GM10847 (cell line): Measurements from ENCODE around the gene PCSK6.

Experiments
- POLR2A ChIP-seq: IDR thresholded peaks from 2 replicates; pipeline ENCODE4 v1.6.1; 2011; ENCODE audit not compliant: insufficient read length; ENCODE audit errors: extremely low read depth

PCSK6 gene

GRCh38 chr15:101387574-101387973 lies 101.9 kb downstream of the PCSK6 start:
- TF ChIP-seq POLR2A: no peak

- TF ChIP-seq POLR2A: no peak
These were observed 102.5 kb downstream of the PCSK6 start for GRCh38 chr15:101386967-101387366.

- TF ChIP-seq POLR2A: no peak
These were observed 103.5 kb downstream of the PCSK6 start for GRCh38 chr15:101386006-101386405.

- no peak for TF ChIP-seq POLR2A
These were observed 105.2 kb downstream of the PCSK6 start for GRCh38 chr15:101384276-101384675.

- no peak for TF ChIP-seq POLR2A
These were observed 107.0 kb downstream of the PCSK6 start for GRCh38 chr15:101382544-101382943.

GRCh38 chr15:101381671-101382212 lies 107.8 kb downstream of the PCSK6 start:
- no peak for TF ChIP-seq POLR2A

GRCh38 chr15:101380146-101380545 lies 109.4 kb downstream of the PCSK6 start:
- no peak for TF ChIP-seq POLR2A

GRCh38 chr15:101379647-101380046 lies 109.9 kb downstream of the PCSK6 start:
- no peak for TF ChIP-seq POLR2A

- no peak for TF ChIP-seq POLR2A
These were observed 110.6 kb downstream of the PCSK6 start for GRCh38 chr15:101378879-101379278.

- no peak for TF ChIP-seq POLR2A
These were observed 111.2 kb downstream of the PCSK6 start for GRCh38 chr15:101378171-101378755.

- TF ChIP-seq POLR2A: no peak
These were observed 112.7 kb downstream of the PCSK6 start for GRCh38 chr15:101376615-101377395.

- no peak for TF ChIP-seq POLR2A
These were observed 115.2 kb downstream of the PCSK6 start for GRCh38 chr15:101374326-101374725.

GRCh38 chr15:101373577-101373976 lies 115.9 kb downstream of the PCSK6 start:
- no peak for TF ChIP-seq POLR2A

GRCh38 chr15:101372960-101373525 lies 116.5 kb downstream of the PCSK6 start:
- TF ChIP-seq POLR2A: no peak

GRCh38 chr15:101372149-101372577 lies 117.3 kb downstream of the PCSK6 start:
- TF ChIP-seq POLR2A: no peak

- no peak for TF ChIP-seq POLR2A
These were observed 118.0 kb downstream of the PCSK6 start for GRCh38 chr15:101371519-101371918.

- no peak for TF ChIP-seq POLR2A
These were observed 118.4 kb downstream of the PCSK6 start for GRCh38 chr15:101371081-101371480.
